K562 (cell line): ENCODE measurements around the gene FMN1. TPM values are rescaled to one million over a fixed set of nuclear protein-coding genes. Genes with fewer than 3 reads are reported as not detected.
A peak's percentile ranks its signal among the peaks of the same experiment; 100 is the strongest.

ENCODE experiments used
- CCNT2 ChIP-seq: IDR thresholded peaks from 2 replicates; pipeline ENCODE4 v1.6.1; 2011; ENCODE audit warnings: borderline replicate concordance, low read depth, mild to moderate bottlenecking, moderate library complexity, mixed read lengths, low read length; ENCODE audit not compliant: insufficient read length; ENCODE audit errors: extremely low read depth
- CTCF ChIP-seq, 3 experiments: IDR thresholded peaks in 2 of 3; conservative IDR thresholded peaks in 1 of 3; 2 replicates each; pipeline ENCODE4 v1.5.1; 2011 to 2012; ENCODE audit warnings: low read length in 3 of 3, mild to moderate bottlenecking in 3 of 3, control low read depth in 2 of 3, improper control_type of control experiment in 1 of 3, inconsistent platforms in 1 of 3, low read depth in 1 of 3, mixed read lengths in 1 of 3, moderate library complexity in 1 of 3; ENCODE audit not compliant: insufficient read depth in 2 of 3
- DACH1 ChIP-seq: fragments of 450-650 bp; IDR thresholded peaks from 2 replicates; pipeline ENCODE4 v1.6.1; 2018; ENCODE audit not compliant: partially characterized antibody
- MAZ ChIP-seq, 2 experiments: fragments of 450-650 bp in 1 of 2; sonication (generic) in 1 of 2; formaldehyde crosslinking; IDR thresholded peaks in 1 of 2; conservative IDR thresholded peaks in 1 of 2; 2 replicates each; pipeline versions ENCODE4 v1.4.0 to v1.5.0; 2020; ENCODE audit warnings: mild to moderate bottlenecking in 1 of 2, missing genetic modification reagents in 1 of 2
- RAD21 ChIP-seq, 2 experiments: fragments of 250-450 bp in 1 of 2; fragments of 450-650 bp in 1 of 2; sonication (Bioruptor Pico) in 1 of 2; formaldehyde crosslinking in 1 of 2; IDR thresholded peaks in 1 of 2; conservative IDR thresholded peaks in 1 of 2; 2 replicates each; pipeline versions ENCODE4 v1.4.0 to v1.8.0; 2020 to 2022; ENCODE audit warnings: mild to moderate bottlenecking in 2 of 2, moderate library complexity in 1 of 2
- RFX5 ChIP-seq: IDR thresholded peaks from 2 replicates; pipeline ENCODE4 v1.6.1; 2011; ENCODE audit warnings: low read depth, mild to moderate bottlenecking, improper control_type of control experiment, low read length
- THAP7 ChIP-seq: fragments of 250-450 bp; sonication (Bioruptor Pico); IDR thresholded peaks from 2 replicates; pipeline ENCODE4 v1.5.0; 2021
- ZNF347 ChIP-seq: fragments of 450-650 bp; formaldehyde crosslinking; IDR thresholded peaks from 2 replicates; pipeline ENCODE4 v1.4.0; 2020; ENCODE audit warnings: low read depth, mild to moderate bottlenecking, moderate library complexity
- ZNF561 ChIP-seq: fragments of 450-650 bp; formaldehyde crosslinking; conservative IDR thresholded peaks from 2 replicates; pipeline ENCODE4 v1.4.0; 2020; ENCODE audit warnings: mild to moderate bottlenecking, moderate library complexity
- polyA plus RNA-seq, 8 experiments: library from polyadenylated mRNA; depleted of rRNA in 4 of 8; stranded (reverse) in 5 of 8; unstranded in 3 of 8; fragments of >200 nt; fragmentation: Nextera tagmentation in 2 of 8; fragmentation: Illumina TruSeq in 1 of 8; extraction: Ambion mirVana in 2 of 8; extraction: Trizol in 1 of 8; gene quantifications; 2 replicates each; pipeline versions ENCODE4 v1.2.1 to v1.2.3, GENCODE V29; 2011 to 2014; ENCODE audit warnings: inconsistent platforms in 1 of 8, missing spikeins in 1 of 8
- total RNA-seq, 7 experiments: library from RNA; depleted of rRNA in 6 of 7; stranded (reverse); fragments of >200 nt in 6 of 7; fragmentation: Illumina TruSeq in 2 of 7; extraction: Trizol in 2 of 7; gene quantifications; 2 replicates each; pipeline versions ENCODE4 v1.2.1 to v1.2.3, GENCODE V29; 2011 to 2021; ENCODE audit warnings: low replicate concordance in 1 of 7
- TF ChIP-seq, protein P1 (sequence below), 2 experiments: fragments of 450-650 bp in 1 of 2; sonication (generic) in 1 of 2; formaldehyde crosslinking in 1 of 2; IDR thresholded peaks; 2 replicates each; pipeline versions ENCODE4 v1.7.1 to v1.9.0; 2016 to 2022; ENCODE audit warnings: inconsistent platforms in 1 of 2, mild to moderate bottlenecking in 1 of 2, missing genetic modification reagents in 1 of 2

FMN1 gene
- total and polyA plus RNA-seq, 9 of the 15 experiments (the other 6 are each of a cell fraction or from before 2014, with no cell fraction given), result 0.03 to 0.07 (median 0.04) TPM; not detected in 6

DNA sequence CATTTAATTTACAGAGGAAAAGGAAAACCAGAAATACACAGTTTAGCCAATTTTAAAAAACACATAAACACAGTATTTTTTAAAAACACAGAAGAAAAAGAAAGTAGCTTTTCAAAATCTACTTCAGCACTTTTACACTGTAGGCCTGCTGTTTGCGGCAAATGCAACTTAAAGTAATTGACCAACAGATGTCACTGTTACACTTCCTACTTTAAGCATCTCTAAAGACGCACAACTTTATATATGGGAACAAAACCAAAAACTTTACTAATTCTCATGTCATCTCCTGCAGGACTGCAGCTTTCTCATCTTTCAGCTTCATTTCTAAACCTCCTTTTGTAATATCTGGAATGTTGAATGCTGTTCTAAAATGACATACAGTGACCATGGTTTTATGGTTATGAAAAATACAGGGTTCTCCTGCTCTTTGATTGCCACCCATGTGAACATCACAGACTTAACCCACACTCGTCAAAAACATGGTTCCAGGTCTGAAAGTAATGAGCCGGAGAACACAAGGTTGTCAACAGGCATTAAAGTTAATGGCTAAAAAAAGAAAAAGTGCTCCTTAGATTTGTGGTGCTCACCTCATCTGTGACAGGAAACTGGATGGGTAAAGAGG lies 107.9 kb downstream of the FMN1 start (continued):
- TF ChIP-seq CTCF (IDR thresholded peaks at IDR 0.05 in 2 of 3, conservative IDR thresholded peaks at IDR 0.05 in 1 of 3; ENCODE audit: insufficient read depth in 2 of 3, low read depth in 1 of 3, low read length in 3 of 3) (peak; percentile 9 to 62 (median 36); a peak in 4 of 6 replicates), ZNF561 (no peak), THAP7 (CRISPR knock-in tag) (no peak), CCNT2 (no peak), RFX5 (no peak), ZNF347 (CRISPR knock-in tag) (no peak), DACH1 (no peak), MAZ (CRISPR knock-in tag; conservative IDR thresholded peaks at IDR 0.05 in 1 of 2, IDR thresholded peaks at IDR 0.05 in 1 of 2) (no peak), RAD21 (CRISPR knock-in tag; conservative IDR thresholded peaks at IDR 0.05 in 1 of 2, IDR thresholded peaks at IDR 0.05 in 1 of 2) (peak in 1 of 2 experiments; percentile 59; a peak in 3 of 4 replicates)
- TF ChIP-seq, protein P1, sequence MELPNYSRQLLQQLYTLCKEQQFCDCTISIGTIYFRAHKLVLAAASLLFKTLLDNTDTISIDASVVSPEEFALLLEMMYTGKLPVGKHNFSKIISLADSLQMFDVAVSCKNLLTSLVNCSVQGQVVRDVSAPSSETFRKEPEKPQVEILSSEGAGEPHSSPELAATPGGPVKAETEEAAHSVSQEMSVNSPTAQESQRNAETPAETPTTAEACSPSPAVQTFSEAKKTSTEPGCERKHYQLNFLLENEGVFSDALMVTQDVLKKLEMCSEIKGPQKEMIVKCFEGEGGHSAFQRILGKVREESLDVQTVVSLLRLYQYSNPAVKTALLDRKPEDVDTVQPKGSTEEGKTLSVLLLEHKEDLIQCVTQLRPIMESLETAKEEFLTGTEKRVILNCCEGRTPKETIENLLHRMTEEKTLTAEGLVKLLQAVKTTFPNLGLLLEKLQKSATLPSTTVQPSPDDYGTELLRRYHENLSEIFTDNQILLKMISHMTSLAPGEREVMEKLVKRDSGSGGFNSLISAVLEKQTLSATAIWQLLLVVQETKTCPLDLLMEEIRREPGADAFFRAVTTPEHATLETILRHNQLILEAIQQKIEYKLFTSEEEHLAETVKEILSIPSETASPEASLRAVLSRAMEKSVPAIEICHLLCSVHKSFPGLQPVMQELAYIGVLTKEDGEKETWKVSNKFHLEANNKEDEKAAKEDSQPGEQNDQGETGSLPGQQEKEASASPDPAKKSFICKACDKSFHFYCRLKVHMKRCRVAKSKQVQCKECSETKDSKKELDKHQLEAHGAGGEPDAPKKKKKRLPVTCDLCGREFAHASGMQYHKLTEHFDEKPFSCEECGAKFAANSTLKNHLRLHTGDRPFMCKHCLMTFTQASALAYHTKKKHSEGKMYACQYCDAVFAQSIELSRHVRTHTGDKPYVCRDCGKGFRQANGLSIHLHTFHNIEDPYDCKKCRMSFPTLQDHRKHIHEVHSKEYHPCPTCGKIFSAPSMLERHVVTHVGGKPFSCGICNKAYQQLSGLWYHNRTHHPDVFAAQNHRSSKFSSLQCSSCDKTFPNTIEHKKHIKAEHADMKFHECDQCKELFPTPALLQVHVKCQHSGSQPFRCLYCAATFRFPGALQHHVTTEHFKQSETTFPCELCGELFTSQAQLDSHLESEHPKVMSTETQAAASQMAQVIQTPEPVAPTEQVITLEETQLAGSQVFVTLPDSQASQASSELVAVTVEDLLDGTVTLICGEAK (IDR thresholded peaks at IDR 0.05), result peak; percentile 39; the same call in 1 of the 2 replicates
- TF ChIP-seq, protein P1 (CRISPR knock-in tag; IDR thresholded peaks at IDR 0.05), result no peak
